Measurements from ENCODE around the gene PARD6A.

- no peak for TF ChIP-seq EZH2 (IDR thresholded peaks at IDR 0.05)
- TF ChIP-seq POLR2AphosphoS5 (IDR thresholded peaks at IDR 0.05; ENCODE audit: borderline replicate concordance, low read depth, low read length): no peak
These were observed 10.7 kb upstream of the PARD6A start for GRCh38 chr16:67650023-67650422.

Data from SK-N-MC (cell line).